ENCODE results near the gene EPHB1. TPM values are rescaled to one million over a fixed set of nuclear protein-coding genes. Genes with fewer than 3 reads are reported as not detected.

EPHB1 gene
- total RNA-seq: under 1 TPM; 0.39 to 0.91 TPM

GRCh38 chr3:134794950-134795745 lies at the start of gene EPHB1:
TSS of gene EPHB1 (plus strand) at chr3:134795260.
- Mint-ChIP-seq H3K27me3 (peaks cover 69% of the 10 kb centered on the region), H3K4me1 (peaks cover 16% of the 10 kb centered on the region), H3K27ac (peak within 1 kb of the TSS; percentile 76), H3K9me3 (no peaks in the 10 kb centered on the region), H3K4me3 (peak within 1 kb of the TSS; percentile 94), H3K36me3 (no peaks in the 10 kb centered on the region)
- DNase-seq (peak; percentile 83), ATAC-seq (ENCODE audit: low read depth) (peak; percentile 87)
- POLR2A ChIA-PET: no interaction called here

GRCh38 chr3:134748698-134749097 lies 46.4 kb upstream of the EPHB1 start:
- no peak for ATAC-seq (ENCODE audit: low read depth)
- Mint-ChIP-seq H3K27ac (no peak overlapping the region), H3K9me3 (peaks cover 4% of the 10 kb centered on the region), H3K27me3 (peaks cover 5% of the 10 kb centered on the region), H3K36me3 (no peaks in the 10 kb centered on the region), H3K4me3 (no peak overlapping the region), H3K4me1 (no peaks in the 10 kb centered on the region)
- DNase-seq: no peak
- POLR2A ChIA-PET: no interaction called here

GRCh38 chr3:134749174-134749573 lies 45.9 kb upstream of the EPHB1 start:
- POLR2A ChIA-PET: no interaction called here
- Mint-ChIP-seq H3K9me3 (peaks cover 4% of the 10 kb centered on the region), H3K4me3 (no peak overlapping the region), H3K4me1 (no peaks in the 10 kb centered on the region), H3K27me3 (peaks cover 2% of the 10 kb centered on the region), H3K36me3 (no peaks in the 10 kb centered on the region), H3K27ac (no peak overlapping the region)
- DNase-seq: no peak
- ATAC-seq (ENCODE audit: low read depth): no peak

GRCh38 chr3:134749802-134750553 lies 45.1 kb upstream of the EPHB1 start:
- Mint-ChIP-seq H3K27ac (no peak overlapping the region), H3K4me3 (no peak overlapping the region), H3K36me3 (no peaks in the 10 kb centered on the region), H3K4me1 (no peaks in the 10 kb centered on the region), H3K9me3 (peaks cover 4% of the 10 kb centered on the region), H3K27me3 (peaks cover 2% of the 10 kb centered on the region)
- POLR2A ChIA-PET: no interaction called here
- DNase-seq: no peak
- ATAC-seq (ENCODE audit: low read depth): no peak

GRCh38 chr3:134751831-134752230 lies 43.2 kb upstream of the EPHB1 start:
- Mint-ChIP-seq H3K4me1 (no peaks in the 10 kb centered on the region), H3K4me3 (no peak overlapping the region), H3K9me3 (no peaks in the 10 kb centered on the region), H3K27ac (no peak overlapping the region), H3K36me3 (no peaks in the 10 kb centered on the region), H3K27me3 (peaks cover 11% of the 10 kb centered on the region)
- POLR2A ChIA-PET: no interaction called here
- ATAC-seq (ENCODE audit: low read depth) (no peak), DNase-seq (no peak)

GRCh38 chr3:134752761-134753461 lies 42.1 kb upstream of the EPHB1 start:
- POLR2A ChIA-PET: no interaction called here
- H3K27me3 Mint-ChIP-seq: peaks cover 11% of the 10 kb centered on the region
- no peak overlapping the region for H3K27ac Mint-ChIP-seq
- DNase-seq (no peak), ATAC-seq (ENCODE audit: low read depth) (no peak)
- no peaks in the 10 kb centered on the region for H3K9me3 Mint-ChIP-seq
- H3K4me3 Mint-ChIP-seq: no peak overlapping the region
- H3K36me3 Mint-ChIP-seq: no peaks in the 10 kb centered on the region
- H3K4me1 Mint-ChIP-seq: no peaks in the 10 kb centered on the region

DNA sequence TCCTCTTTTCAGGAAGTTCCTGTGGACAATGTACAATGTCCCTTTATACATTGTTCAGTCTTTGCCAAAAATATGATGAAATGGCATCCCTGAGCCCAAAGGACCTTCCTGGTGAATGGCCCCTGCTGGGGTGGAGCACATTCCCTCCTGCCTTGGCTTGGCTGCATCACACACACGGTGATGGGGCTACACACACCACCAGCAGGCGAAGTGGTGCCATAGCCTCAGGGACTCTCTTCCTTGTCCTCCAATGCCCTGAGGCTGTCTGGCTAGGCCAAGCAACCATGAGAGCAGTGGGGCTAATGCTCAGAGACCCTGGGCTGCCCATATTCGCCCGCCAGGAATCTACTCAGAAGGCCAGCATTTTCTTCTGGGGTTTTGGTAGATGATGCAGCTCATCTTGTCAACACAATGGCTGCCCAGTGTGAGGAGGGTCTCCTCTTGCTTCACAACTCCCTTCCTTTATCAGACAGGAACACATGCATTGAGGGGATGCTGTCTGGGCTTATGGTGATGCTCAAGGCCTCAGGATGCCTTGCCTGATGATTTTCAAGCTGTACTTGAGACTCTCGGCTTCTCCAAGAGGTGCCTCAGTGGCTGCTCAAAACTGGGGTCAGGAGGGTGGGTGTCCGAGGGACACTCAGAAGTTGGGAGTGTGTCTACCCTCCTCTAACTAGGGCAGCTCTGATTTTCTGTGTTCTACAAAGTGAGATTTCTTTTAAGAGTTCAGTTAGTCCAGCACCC lies 40.9 kb upstream of the EPHB1 start:
- Mint-ChIP-seq H3K4me1 (no peaks in the 10 kb centered on the region), H3K27me3 (peaks cover 11% of the 10 kb centered on the region), H3K36me3 (no peaks in the 10 kb centered on the region)

GRCh38 chr3:134754768-134755559 lies 40.1 kb upstream of the EPHB1 start:
- H3K27me3 Mint-ChIP-seq: peaks cover 11% of the 10 kb centered on the region
- POLR2A ChIA-PET: no interaction called here
- no peak overlapping the region for H3K4me3 Mint-ChIP-seq
- H3K27ac Mint-ChIP-seq: no peak overlapping the region
- H3K4me1 Mint-ChIP-seq: no peaks in the 10 kb centered on the region
- ATAC-seq (ENCODE audit: low read depth) (peak; percentile 52), DNase-seq (peak; percentile 53)
- no peaks in the 10 kb centered on the region for H3K36me3 Mint-ChIP-seq
- H3K9me3 Mint-ChIP-seq: no peaks in the 10 kb centered on the region

More for the DNA sequence above, 40.9 kb upstream of the EPHB1 start:
- DNase-seq (no peak), ATAC-seq (ENCODE audit: low read depth) (no peak)
- POLR2A ChIA-PET: interaction anchor here (0.6 kb wide), 1 partner anchor 1855 kb away, joined by 4 read pairs; no protein-coding TSS in a partner anchor
- H3K9me3 Mint-ChIP-seq: no peaks in the 10 kb centered on the region
- H3K27ac Mint-ChIP-seq: no peak overlapping the region
- no peak overlapping the region for H3K4me3 Mint-ChIP-seq

DNA sequence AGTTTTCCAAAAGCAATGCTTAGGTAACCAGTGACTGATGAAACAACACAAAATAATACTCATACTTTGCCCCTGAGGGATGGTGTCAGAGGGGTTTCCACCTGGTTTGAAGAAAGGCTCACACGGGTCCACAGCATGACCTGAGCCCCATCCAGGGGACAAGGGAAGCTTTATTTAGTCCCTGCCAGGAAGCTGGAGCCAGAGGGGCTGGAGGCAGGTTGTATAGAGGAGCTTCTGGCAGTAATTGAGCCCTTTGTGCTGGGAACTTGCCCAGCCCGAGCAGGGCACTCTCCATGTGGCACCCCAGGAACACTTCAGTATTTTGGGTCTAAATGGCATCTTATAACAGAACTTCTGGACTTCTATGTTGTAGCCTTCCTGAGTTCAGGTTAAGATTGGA lies 39.2 kb upstream of the EPHB1 start:
- no peak overlapping the region for H3K27ac Mint-ChIP-seq
- H3K36me3 Mint-ChIP-seq: no peaks in the 10 kb centered on the region
- peaks cover 11% of the 10 kb centered on the region for H3K27me3 Mint-ChIP-seq
- no peak for ATAC-seq (ENCODE audit: low read depth)
- H3K4me1 Mint-ChIP-seq: no peaks in the 10 kb centered on the region
- no peaks in the 10 kb centered on the region for H3K9me3 Mint-ChIP-seq
- DNase-seq: no peak
- POLR2A ChIA-PET: no interaction called here
- no peak overlapping the region for H3K4me3 Mint-ChIP-seq

DNA sequence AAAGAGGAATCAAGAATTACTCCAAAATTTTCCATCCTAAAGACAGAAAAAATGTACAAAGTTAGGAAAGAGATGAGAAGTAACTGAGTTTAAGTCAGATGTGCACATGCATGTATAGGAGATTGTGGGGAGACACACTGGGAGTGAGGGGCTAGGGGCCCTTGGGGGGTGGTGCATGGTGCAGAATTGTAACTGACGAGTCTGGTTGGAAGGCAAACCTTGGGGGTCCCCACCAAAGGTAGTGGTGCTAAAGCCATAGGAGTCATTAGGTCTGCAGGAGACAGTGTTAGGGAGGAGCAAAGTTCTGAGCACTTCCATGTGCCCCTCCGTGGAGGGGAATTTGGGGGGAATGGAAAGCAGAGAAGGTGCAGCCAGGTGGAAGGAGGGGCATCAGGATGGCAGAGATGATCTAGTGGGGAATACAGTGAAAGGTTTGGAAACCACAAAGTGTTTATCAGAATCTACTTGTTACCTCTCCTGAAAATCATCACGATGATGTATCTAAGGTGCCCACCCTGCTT lies 37.5 kb upstream of the EPHB1 start:
- POLR2A ChIA-PET: no interaction called here
- H3K4me3 Mint-ChIP-seq: no peak overlapping the region
- peaks cover 12% of the 10 kb centered on the region for H3K27me3 Mint-ChIP-seq
- DNase-seq (no peak), ATAC-seq (ENCODE audit: low read depth) (no peak)
- no peaks in the 10 kb centered on the region for H3K4me1 Mint-ChIP-seq
- no peaks in the 10 kb centered on the region for H3K36me3 Mint-ChIP-seq
- no peak overlapping the region for H3K27ac Mint-ChIP-seq
- H3K9me3 Mint-ChIP-seq: no peaks in the 10 kb centered on the region

- ATAC-seq (ENCODE audit: low read depth) (no peak), DNase-seq (no peak)
- peaks cover 8% of the 10 kb centered on the region for H3K27me3 Mint-ChIP-seq
- no peaks in the 10 kb centered on the region for H3K36me3 Mint-ChIP-seq
- no peaks in the 10 kb centered on the region for H3K4me1 Mint-ChIP-seq
- H3K27ac Mint-ChIP-seq: no peak overlapping the region
- H3K4me3 Mint-ChIP-seq: no peak overlapping the region
- POLR2A ChIA-PET: no interaction called here
- H3K9me3 Mint-ChIP-seq: no peaks in the 10 kb centered on the region
Measured at GRCh38 chr3:134761213-134761612, 33.8 kb upstream of the EPHB1 start.

DNA sequence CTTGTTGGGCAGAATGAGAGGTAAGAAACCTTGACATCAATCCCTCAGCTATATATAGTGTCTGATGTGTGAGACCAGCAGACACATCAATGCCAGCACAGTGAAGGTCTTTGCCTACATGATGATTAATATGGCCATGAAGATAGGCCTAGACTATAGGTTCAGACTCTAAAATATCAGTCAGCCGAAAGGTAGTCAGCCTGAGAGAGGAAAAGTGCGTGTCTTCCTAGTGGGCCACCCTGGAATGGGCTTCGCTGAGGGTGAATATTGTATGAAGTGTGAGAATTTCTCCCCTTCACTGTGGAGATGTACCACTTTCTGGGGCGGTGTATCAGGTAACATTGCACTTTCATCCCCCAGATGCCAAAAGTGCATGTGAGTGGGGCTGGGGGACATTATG lies 33.0 kb upstream of the EPHB1 start:
- POLR2A ChIA-PET: no interaction called here
- no peaks in the 10 kb centered on the region for H3K9me3 Mint-ChIP-seq
- H3K36me3 Mint-ChIP-seq: no peaks in the 10 kb centered on the region
- H3K4me3 Mint-ChIP-seq: no peak overlapping the region
- peaks cover 6% of the 10 kb centered on the region for H3K27me3 Mint-ChIP-seq
- no peak overlapping the region for H3K27ac Mint-ChIP-seq
- no peaks in the 10 kb centered on the region for H3K4me1 Mint-ChIP-seq
- no peak for DNase-seq
- no peak for ATAC-seq (ENCODE audit: low read depth)
